Fibroblast of the aortic adventitia (primary cell): ENCODE measurements around the gene OGN. TPM values are rescaled to one million over a fixed set of nuclear protein-coding genes. Genes with fewer than 3 reads are reported as not detected.

Source experiments
- DNase-seq: peaks from one replicate; pipeline ENCODE4 v3.0.0-alpha.2; 2010; ENCODE audit warnings: low read depth
- H3K4me3 ChIP-seq: 2 replicates; pipeline ENCODE4 v1.5.1; 2011; ENCODE audit warnings: low read depth, mild to moderate bottlenecking, control low read depth, low read length, moderate library complexity
- total RNA-seq: library from RNA; depleted of rRNA; stranded (reverse); fragments of >200 nt; gene quantifications from 2 replicates; pipeline ENCODE4 v1.2.3, GENCODE V29; 2012; ENCODE audit warnings: low replicate concordance
- TF ChIP-seq, protein P1 (sequence below): IDR thresholded peaks from 2 replicates; pipeline ENCODE4 v1.5.1; 2011; ENCODE audit warnings: mild to moderate bottlenecking, low read length, control low read depth, inconsistent platforms; ENCODE audit not compliant: insufficient read depth

The OGN gene
- total RNA-seq, 1 donor = 140 TPM

DNA sequence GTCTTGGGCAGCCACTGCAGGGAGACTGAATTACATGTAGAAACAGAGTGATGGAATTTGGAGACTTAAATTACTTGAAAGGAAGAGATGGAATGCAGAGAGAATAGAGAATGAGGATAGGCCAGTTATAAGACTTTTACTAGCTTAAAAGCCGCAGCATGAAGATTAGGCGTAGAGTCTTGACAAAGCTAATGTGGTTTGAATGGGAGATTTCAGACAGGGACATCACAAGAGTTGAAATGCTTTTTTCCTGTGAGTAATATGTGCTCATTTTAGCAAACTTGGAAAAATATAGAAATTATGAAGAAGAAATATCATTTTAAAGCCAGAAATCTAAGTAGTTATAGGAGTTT, 71.1 kb downstream of the OGN start:
- no peak for DNase-seq
- TF ChIP-seq, protein P1, sequence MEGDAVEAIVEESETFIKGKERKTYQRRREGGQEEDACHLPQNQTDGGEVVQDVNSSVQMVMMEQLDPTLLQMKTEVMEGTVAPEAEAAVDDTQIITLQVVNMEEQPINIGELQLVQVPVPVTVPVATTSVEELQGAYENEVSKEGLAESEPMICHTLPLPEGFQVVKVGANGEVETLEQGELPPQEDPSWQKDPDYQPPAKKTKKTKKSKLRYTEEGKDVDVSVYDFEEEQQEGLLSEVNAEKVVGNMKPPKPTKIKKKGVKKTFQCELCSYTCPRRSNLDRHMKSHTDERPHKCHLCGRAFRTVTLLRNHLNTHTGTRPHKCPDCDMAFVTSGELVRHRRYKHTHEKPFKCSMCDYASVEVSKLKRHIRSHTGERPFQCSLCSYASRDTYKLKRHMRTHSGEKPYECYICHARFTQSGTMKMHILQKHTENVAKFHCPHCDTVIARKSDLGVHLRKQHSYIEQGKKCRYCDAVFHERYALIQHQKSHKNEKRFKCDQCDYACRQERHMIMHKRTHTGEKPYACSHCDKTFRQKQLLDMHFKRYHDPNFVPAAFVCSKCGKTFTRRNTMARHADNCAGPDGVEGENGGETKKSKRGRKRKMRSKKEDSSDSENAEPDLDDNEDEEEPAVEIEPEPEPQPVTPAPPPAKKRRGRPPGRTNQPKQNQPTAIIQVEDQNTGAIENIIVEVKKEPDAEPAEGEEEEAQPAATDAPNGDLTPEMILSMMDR = no peak
- no peak overlapping the region for H3K4me3 ChIP-seq

Other genes starting within 250 kb of the OGN start
- 428 and 482 TPM in 2 replicates for gene IARS1, start 110.9 kb downstream of the OGN start, total RNA-seq
- gene NOL8, start 79.2 kb downstream of the OGN start, total RNA-seq = 36.5 and 70.7 TPM in 2 replicates
- 19.3 and 19.7 TPM in 2 replicates for gene CENPP, start 78.6 kb downstream of the OGN start, total RNA-seq
- gene OMD, start 19.9 kb upstream of the OGN start, total RNA-seq = 0.33 and 16.1 TPM in 2 replicates
- gene ASPN, start 77.9 kb upstream of the OGN start, total RNA-seq = 14.6 and 65.8 TPM in 2 replicates
- 23.3 and 74.6 TPM in 2 replicates for gene ECM2, start 131.4 kb upstream of the OGN start, total RNA-seq